ENCODE measurements around the gene MARK3. TPM values are rescaled to one million over a fixed set of nuclear protein-coding genes. Genes with fewer than 3 reads are reported as not detected.

Gene MARK3
- total RNA-seq, 1 donor from 2014 or later = 72.3 TPM

- no peak for DNase-seq (ENCODE audit: low spot score)
Observed at GRCh38 chr14:103367995-103368394, 17.2 kb upstream of the MARK3 start.

- no peak for DNase-seq (ENCODE audit: low spot score)
Observed at GRCh38 chr14:103370087-103370486, 15.1 kb upstream of the MARK3 start.

GRCh38 chr14:103372017-103372416, 13.2 kb upstream of the MARK3 start:
- no peak for DNase-seq (ENCODE audit: low spot score)

DNA sequence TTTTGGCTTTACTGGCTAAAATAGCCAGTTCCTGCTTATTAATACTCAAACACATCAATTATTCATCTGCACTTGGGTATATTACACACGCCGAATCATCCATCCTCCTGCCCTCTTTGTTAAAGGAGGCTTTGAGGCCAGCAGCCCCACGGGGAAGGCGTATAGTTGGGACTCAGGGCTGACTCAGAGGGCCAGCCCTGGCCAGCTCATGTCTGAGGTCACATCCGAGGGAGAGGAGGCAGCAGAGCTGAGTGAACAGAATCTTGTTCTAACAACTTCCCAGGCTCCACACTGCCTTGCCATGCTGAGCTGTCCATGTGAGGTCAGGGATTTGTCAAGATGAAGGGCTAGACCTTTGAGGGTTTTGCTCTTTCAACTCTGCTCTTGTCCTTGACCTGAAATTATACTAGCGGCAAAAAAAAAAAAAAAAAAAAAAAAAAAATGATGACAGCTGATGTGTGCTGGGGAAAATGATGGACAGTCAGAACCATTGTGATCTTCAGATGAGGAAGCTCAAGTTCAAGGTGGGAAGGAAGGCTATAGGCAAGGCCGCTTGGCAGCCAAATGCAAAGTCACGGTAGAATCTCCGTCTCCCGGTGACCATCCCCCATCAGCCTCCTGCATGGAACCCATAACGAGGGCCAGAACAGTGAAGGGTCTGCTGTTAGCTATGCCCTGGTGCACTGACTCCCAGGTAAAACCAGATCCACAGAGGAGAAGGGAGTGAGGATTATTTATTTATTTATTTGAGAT, 12.5 kb upstream of the MARK3 start:
- no peak for DNase-seq (ENCODE audit: low spot score)

DNA sequence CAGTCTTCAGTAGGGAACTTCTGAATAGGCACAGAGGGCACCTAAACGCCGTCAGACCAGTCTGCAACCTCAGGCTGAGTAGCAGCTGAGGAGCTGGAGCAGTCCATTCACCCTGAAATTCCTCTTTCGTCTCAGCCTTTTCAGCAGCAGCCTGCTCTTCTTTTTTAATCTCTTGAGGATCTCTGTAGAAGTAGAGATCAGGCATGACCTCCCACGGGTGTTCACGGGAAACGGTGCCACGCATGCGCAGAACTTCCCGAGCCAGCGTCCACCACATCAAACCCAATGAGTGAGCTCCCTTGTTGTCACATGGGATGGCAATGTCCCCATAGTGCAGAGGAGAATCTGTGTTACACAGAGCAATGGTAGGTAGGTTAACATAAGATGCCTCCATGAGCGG, 11.1 kb upstream of the MARK3 start:
- DNase-seq (ENCODE audit: low spot score) = no peak

- DNase-seq (ENCODE audit: low spot score) = no peak
Observed at GRCh38 chr14:103377522-103378037, 7.6 kb upstream of the MARK3 start.

DNA sequence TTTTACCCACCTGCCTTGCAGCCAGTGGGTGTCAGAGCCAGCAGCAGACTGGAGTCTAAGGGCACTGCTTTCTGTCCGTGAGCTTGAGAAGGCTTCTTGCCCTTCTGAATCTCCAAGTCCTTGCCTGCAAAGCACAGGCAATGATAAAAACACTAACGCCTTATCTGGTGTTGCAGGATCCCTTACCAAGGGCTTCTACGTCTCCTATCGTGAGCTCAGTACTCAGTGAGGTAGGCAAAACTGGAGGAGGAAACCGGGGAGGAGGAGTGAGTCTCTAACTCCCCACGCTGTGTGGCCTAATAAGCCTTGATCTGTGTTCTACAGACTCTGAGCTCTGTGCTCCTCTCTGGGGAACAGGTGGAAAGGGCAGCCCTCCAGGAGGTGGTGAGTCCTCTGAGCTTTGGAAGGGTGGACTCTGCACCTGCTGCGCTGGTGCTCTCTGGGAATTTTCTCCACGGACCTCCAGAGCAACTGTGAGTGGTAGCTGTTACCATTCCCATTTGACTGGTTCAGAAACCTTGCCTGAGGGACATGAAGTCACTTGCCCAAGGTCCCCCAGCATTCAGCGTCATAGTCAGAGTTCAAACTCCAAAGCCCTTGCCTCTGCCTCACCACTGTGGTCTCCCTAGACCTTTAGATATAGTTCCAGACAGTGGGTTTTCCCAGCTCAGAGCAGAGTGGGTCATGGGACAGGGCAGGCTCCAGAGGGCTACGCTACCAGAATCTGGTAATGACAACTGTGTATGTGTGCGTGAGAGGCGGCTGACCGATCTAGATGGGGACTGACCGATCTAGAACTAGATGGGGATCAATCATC, 7.0 kb upstream of the MARK3 start:
- no peak for DNase-seq (ENCODE audit: low spot score)

DNA sequence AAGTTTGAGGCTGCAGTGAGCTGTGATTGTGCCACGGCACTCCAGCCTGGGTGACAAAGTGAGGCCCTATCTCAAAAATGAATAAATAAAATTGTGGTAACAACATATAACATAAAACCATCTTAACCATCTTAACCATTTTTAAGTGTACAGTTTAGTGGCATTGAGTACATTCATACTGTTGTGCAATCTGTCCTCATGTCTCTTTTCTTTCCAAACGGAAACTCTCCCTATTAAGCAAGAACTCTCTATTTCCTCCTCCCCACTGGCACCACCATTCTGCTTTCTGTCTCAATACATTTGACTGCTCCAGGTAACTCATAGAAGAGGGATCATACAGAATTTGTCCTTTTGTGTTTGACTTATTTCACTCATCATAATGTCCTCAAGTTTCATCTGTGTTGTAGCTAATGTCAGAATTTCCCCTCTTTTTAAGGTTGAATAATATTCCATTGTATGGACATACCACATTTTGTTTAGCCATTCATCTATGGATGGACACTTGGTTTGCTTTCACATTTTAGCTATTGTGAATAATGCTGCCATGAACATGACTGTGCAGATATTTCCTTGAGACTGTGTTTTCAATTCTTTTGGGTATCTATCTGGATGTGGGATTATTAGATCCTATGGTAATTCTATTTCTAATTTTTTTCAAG, 4.4 kb upstream of the MARK3 start:
- DNase-seq (ENCODE audit: low spot score) = no peak

DNA sequence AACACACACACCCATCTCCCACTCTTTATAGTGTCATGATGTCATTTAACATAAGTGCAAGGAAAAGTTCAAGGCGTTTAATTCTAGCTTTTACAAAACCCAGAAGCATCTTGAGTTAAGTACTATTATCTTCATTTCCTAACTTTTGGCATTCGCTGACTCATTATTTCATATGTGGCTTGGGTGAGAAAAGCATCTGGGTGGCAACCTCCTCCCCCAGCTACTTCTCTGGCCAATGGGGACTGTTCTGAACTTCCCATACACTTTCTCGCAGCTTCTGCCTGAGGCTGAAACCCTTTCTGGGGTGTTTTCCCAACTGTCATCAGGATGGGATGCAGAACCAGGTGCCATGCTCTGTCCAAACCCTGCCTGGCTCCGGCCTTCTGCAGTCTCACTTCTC, 2.8 kb upstream of the MARK3 start:
- no peak for DNase-seq (ENCODE audit: low spot score)

- DNase-seq (ENCODE audit: low spot score) = no peak
Observed at GRCh38 chr14:103384450-103385151, 614 bp upstream of the MARK3 start.

DNA sequence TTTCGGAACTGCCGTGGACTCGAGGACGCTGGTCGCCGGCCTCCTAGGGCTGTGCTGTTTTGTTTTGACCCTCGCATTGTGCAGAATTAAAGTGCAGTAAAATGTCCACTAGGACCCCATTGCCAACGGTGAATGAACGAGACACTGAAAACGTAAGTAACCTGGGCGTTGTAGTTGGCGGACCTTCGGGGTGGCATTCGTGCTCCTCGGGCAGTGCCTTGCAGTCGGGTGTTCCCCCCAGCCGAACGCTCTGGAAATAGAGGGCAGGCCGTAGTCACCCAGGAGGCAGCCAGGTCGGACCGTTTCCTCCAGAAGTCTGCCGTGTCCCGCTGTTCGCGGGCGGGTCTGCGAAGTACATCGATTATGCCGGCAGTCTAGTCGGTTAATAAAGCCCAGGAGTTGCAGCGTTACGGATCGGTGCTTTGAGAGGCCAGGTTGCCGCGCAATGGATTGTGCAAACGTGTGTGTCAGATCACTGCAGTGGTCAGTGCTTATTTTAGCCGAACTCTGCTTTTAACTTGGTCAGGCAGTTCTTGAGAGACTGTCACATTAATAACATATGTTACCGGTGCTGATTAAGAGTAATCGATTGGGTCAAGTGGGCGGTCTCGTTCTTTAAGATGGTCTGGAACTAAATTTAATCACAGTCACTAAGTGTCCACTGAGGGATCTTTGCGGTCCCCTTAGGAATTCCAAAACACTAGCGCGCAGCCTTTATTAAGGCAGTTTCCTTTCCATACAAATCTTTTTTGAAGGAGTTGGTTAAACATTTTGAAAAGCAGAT, 906 bp downstream of the MARK3 start:
- DNase-seq (ENCODE audit: low spot score) = no peak

- DNase-seq (ENCODE audit: low spot score) = no peak
Observed at GRCh38 chr14:103386713-103387329, 1.6 kb downstream of the MARK3 start.

GRCh38 chr14:103388664-103389063, 3.4 kb downstream of the MARK3 start:
- no peak for DNase-seq (ENCODE audit: low spot score)

GRCh38 chr14:103390605-103391004, 5.4 kb downstream of the MARK3 start:
- no peak for DNase-seq (ENCODE audit: low spot score)

DNA sequence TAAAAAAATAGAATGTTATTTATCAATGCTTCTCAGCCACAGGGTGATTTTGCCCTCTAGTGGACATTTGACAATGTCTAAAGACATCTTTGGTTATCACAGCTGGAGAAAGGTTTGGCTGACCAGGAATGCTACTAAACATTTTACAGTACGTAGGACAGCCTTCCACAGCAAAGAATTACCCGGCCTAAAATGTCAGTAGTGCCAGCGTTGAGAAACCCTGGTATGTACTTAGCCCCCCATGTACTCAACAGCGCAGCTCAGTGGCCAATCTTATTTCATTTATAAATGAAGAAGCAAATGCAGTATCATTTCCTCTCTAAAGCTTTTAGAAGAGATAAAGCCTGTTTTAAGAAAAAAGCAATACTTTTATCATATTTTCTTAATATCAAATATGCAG, 5.8 kb downstream of the MARK3 start:
- no peak for DNase-seq (ENCODE audit: low spot score)

- no peak for DNase-seq (ENCODE audit: low spot score)
Observed at GRCh38 chr14:103392106-103392505, 6.9 kb downstream of the MARK3 start.

DNA sequence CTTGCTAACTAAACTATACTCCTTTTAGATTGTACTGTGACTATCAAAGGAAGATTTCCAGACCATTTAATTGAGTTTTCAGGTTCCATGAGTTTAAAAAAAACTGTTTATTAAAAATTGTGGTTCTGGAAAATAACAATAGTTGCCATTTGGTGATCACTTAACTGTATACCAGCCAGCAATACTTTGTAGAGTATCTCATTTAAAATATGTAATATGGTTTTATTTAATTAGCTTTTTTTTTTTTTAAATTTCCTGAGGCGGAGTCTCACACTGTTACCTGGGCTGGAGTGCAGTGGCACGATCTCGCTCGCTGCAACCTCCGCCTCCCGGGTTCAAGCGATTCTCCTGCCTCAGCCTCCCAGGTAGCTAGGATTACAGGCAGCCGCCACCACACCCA, 7.4 kb downstream of the MARK3 start:
- no peak for DNase-seq (ENCODE audit: low spot score)

GRCh38 chr14:103393070-103393469, 7.9 kb downstream of the MARK3 start:
- DNase-seq (ENCODE audit: low spot score) = no peak

DNA sequence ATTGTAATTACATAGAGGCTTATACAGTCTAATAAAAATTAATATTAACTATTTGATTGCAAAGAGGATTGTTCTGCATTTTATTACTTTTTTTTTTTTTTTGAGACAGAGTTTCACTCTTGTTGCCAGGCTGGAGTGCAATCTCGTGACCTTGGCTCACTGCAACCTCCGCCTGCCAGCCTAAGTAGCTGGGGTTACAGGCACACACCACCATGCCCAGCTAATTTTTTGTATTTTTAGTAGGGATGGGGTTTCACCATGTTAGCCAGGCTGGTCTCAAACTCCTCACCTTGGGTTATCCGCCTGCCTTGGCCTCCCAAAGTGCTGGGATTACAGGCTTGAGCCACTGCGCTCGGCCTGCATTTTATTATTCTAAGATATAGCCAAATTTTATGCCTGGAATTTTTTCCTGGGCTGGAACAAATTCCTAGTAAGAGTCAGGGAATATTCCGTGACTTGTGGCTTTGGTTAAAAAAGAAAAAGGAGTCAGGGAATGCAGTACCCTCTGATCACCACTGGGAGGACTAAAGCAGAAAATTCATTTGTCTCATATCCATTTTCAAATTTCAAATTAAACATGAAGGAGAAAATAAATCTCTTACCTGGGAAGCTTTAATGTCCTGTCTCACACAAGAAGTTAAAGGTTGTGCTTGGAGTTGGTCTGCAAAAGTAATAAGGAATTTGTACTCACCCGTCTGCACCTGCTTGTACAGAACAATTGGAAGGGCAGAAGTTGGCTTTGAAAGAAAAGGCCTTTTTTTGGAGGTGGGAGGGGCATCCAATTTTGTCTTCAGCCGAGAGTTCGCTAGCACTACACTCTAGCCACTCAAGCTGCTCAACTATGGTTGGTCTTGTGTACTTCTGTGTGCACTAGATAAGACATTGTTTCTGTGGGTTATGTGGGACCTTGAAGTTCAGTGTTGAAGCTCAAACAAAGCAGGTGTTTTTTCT, 8.7 kb downstream of the MARK3 start:
- DNase-seq (ENCODE audit: low spot score) = no peak

Data from mucosa of gallbladder (tissue), 1 donor.